Chondrocyte (in vitro differentiated cells): ENCODE results near the gene GRAP2. TPM values are rescaled to one million over a fixed set of nuclear protein-coding genes. Genes with fewer than 3 reads are reported as not detected.

ENCODE experiments used
- DNase-seq: peaks from one replicate; pipeline ENCODE4 v3.0.0; 2021; ENCODE audit warnings: mixed read lengths, low spot score
- H3K27ac Mint-ChIP-seq: one replicate; pipeline ENCODE4 v1.8.0; 2021; ENCODE audit warnings: mild to moderate bottlenecking, moderate library complexity, mixed read lengths; ENCODE audit not compliant: unreplicated experiment
- H3K27me3 Mint-ChIP-seq: 2 replicates; pipeline ENCODE4 v1.8.0; 2021; ENCODE audit warnings: low read depth, mixed read lengths
- H3K36me3 Mint-ChIP-seq: 2 replicates; pipeline ENCODE4 v1.8.0; 2021; ENCODE audit warnings: low read depth, mixed read lengths
- H3K4me1 Mint-ChIP-seq: 2 replicates; pipeline ENCODE4 v1.8.0; 2021; ENCODE audit warnings: low read depth, mild to moderate bottlenecking, mixed read lengths
- H3K4me3 Mint-ChIP-seq: one replicate; pipeline ENCODE4 v1.8.0; 2021; ENCODE audit warnings: mild to moderate bottlenecking, moderate library complexity, mixed read lengths; ENCODE audit not compliant: unreplicated experiment
- H3K9me3 Mint-ChIP-seq: 2 replicates; pipeline ENCODE4 v1.8.0; 2021; ENCODE audit warnings: low read depth, mixed read lengths
- CTCF ChIP-seq: fragments of 200-600 bp; sonication (generic); IDR thresholded peaks from 2 replicates; pipeline ENCODE4 v1.5.0; 2021; ENCODE audit warnings: antibody characterized with exemption, mild to moderate bottlenecking, moderate library complexity
- total RNA-seq: library from RNA; stranded (reverse); gene quantifications from 3 replicates; pipeline ENCODE4 v1.2.1, GENCODE V29; 2021

The GRAP2 gene
- total RNA-seq, 1 donor from 2014 or later: not detected

GRCh38 chr22:39943953-39944872 is 43.3 kb downstream of the GRAP2 start:
- no peaks in the 10 kb centered on the region for H3K27me3 Mint-ChIP-seq
- no peaks in the 10 kb centered on the region for H3K36me3 Mint-ChIP-seq
- no peak overlapping the region for H3K27ac Mint-ChIP-seq
- H3K4me3 Mint-ChIP-seq: no peak overlapping the region
- no peak for DNase-seq
- no peak for TF ChIP-seq CTCF
- H3K9me3 Mint-ChIP-seq: no peaks in the 10 kb centered on the region
- no peaks in the 10 kb centered on the region for H3K4me1 Mint-ChIP-seq

- DNase-seq: no peak
- peaks cover 2% of the 10 kb centered on the region for H3K27me3 Mint-ChIP-seq
- no peak overlapping the region for H3K27ac Mint-ChIP-seq
- no peak overlapping the region for H3K4me3 Mint-ChIP-seq
- TF ChIP-seq CTCF: no peak
- H3K36me3 Mint-ChIP-seq: no peaks in the 10 kb centered on the region
- no peaks in the 10 kb centered on the region for H3K9me3 Mint-ChIP-seq
- no peaks in the 10 kb centered on the region for H3K4me1 Mint-ChIP-seq
Measured at GRCh38 chr22:39946126-39946502, 45.2 kb downstream of the GRAP2 start.

- Mint-ChIP-seq H3K36me3 (no peaks in the 10 kb centered on the region), H3K27me3 (peaks cover 2% of the 10 kb centered on the region), H3K4me3 (no peak overlapping the region), H3K27ac (no peak overlapping the region), H3K9me3 (no peaks in the 10 kb centered on the region), H3K4me1 (no peaks in the 10 kb centered on the region)
- no peak for TF ChIP-seq CTCF
- DNase-seq: no peak
Measured at GRCh38 chr22:39946503-39947219, 45.8 kb downstream of the GRAP2 start.

GRCh38 chr22:39947220-39948216 is 46.6 kb downstream of the GRAP2 start:
- Mint-ChIP-seq H3K36me3 (no peaks in the 10 kb centered on the region), H3K27me3 (peaks cover 2% of the 10 kb centered on the region), H3K4me3 (no peak overlapping the region), H3K4me1 (no peaks in the 10 kb centered on the region), H3K27ac (no peak overlapping the region), H3K9me3 (no peaks in the 10 kb centered on the region)
- no peak for TF ChIP-seq CTCF
- no peak for DNase-seq
